SH-SY5Y (cell line): Measurements from ENCODE around the gene CFAP97D2.

Experiments used
- GATA2 ChIP-seq: IDR thresholded peaks from 2 replicates; pipeline ENCODE4 v1.6.1; 2011; ENCODE audit warnings: mild to moderate bottlenecking, low read depth, low read length
- GATA3 ChIP-seq: IDR thresholded peaks from 2 replicates; pipeline ENCODE4 v1.6.1; 2011; ENCODE audit warnings: low read depth, mild to moderate bottlenecking, low read length, moderate library complexity

The CFAP97D2 gene

DNA sequence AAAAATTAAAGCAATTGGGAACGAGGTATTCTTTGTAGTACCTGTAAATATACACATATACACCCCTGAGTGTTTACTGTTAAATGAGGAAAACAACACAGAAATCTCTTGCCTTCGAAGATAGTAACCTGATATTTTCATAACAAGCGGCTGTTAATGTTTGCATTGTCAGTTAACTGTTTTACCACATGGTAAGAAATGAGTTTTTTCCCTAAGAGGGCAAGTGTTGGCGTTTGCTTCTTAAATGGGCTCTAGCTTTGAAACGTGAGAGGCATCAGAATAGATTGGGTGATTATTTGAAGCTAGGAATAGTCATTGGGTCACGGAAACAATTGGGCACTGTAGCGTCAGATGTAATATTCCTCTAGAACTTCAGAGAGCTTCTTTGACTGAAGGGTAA is 80.3 kb downstream of the CFAP97D2 start:
- no peak for TF ChIP-seq GATA3

DNA sequence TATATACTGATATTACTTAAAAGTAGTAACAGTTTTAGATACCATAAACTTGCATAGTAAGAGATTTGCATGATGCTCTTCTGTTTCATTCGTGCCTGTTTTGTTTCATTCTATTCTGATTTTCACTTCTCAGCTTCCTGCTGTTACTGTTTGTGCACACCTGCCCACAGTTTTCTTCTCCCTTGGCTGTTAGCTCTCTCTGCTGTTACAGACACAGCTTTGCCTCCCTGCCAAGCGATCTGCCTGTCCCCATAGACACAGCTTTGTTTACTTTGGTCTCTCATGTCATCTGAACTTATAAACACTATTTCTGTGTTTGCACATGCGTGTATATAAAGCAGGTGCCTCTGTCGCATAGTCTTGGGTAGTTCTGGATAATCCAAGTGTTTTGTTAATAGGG is 80.9 kb downstream of the CFAP97D2 start:
- TF ChIP-seq GATA2 (no peak), GATA3 (no peak)

DNA sequence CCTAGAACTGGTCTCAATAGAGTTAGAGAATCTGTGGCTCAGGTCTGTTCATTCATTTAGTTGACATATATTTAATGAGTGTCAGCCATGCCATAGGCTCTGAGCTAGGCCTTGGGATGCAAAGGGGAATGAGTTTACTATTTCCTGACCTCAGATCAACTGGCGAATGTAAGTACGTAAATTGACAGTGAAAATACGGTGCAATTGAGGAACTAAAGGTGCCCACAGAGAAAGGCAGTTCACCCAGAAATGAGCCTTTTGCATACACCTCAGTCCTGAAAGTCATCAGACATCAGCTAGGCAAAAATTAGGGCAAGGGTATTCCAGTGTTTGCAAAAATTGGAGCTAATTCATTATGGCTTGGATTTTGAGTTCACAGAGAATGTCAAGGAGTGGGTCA is 81.8 kb downstream of the CFAP97D2 start:
- TF ChIP-seq GATA3 (no peak), GATA2 (no peak)

DNA sequence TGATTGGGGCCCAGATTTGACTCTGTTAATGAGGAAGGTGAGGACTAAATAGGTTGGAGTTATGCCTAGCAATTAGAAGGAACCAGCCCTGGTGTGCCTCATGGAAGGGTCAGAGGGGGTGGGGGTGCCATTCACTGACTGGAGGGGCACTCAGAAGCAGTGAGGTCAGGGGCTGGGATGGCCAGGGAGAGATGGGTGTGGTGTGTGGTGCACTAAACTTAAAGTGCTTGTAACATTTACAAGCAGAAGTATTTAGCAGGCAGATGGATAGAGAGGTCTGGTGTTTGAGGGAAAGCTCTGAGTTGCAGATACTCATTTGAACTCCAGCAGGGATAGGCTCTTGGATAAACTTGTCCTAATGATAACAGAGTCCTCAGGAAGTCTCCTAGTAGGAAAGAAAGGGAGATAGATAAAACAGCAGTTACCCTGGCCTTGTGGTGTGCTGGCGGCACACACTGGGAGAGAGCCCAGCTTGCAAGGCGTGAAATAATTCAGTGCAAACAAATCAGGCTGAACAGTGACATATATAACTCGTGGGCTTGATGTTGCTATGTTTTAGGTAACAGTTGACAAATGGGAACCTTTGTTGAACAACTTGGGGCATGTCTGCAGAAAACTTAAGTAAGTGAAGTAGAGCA is 82.4 kb downstream of the CFAP97D2 start:
- TF ChIP-seq GATA3 (no peak), GATA2 (no peak)

DNA sequence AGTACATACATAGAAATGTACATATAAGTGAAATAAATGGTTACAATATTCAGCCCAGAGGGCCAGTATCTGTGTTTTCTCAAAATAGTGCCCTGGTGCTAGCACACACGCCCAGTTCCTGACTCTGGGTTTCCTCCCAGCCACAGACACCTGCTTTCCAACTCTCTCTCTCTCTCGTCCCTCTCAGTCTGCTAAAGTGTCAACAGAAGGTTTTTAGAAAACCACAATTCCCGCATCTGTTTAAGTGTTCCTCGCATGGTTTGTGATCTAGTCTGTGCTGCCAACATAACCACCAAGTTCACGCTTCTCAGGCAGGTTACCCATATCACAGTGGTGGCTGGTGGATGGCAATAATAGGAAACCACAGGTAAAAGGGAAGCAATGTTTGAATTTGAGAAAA is 84.5 kb downstream of the CFAP97D2 start:
- no peak for TF ChIP-seq GATA2
- no peak for TF ChIP-seq GATA3

DNA sequence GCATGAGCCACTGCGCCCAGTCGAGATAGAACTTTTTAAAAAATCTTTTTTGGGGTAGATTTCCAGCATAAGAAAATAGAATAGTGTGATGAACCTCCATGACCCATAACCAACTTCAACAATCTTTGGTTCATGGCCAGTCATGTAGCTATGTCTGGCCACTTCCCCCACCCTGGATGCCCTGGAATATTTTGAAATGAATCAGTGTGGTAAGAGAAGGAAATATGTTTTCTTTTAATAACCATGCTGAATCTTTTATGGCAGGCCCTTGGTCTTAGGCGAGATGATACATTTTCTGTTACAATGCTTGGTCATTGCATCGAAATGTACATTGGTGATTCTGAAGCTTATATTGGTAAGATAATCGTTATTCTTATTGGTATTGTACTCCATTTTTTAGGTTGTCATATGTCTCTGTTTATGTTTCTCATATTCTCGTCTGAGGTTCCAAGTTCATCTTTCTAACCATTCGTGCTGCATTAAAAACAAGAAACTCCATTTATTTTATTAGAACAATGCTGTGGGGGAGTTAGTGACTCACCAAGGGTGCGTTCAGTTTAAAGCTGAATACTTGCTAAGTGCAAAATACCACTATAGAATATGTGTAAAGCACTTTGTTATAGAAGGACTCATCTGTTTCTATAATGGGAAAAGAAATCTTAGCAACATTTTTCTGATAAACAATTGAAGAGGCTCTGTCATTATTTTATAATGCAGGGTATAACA is 86.0 kb downstream of the CFAP97D2 start:
- no peak for TF ChIP-seq GATA2
- TF ChIP-seq GATA3: no peak

DNA sequence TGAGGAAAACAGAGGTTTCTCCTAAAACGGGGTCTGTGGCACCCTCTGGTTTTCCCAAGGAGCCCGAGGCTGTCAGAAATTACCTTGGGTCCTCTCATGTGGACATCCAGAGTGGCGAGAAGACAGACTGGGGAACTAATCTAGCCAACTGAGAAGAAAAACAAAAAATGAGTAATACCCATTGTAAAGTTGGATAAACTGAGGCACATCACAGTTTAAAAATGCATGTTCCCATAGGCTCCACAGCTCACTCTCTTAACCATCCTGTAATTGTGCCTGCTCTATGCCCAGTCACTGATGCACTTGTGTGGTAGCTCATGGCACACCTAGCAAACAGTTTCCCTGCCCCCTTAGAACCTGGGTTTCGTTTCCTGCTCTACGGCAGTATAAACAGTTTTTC is 87.2 kb downstream of the CFAP97D2 start:
- no peak for TF ChIP-seq GATA2
- no peak for TF ChIP-seq GATA3

DNA sequence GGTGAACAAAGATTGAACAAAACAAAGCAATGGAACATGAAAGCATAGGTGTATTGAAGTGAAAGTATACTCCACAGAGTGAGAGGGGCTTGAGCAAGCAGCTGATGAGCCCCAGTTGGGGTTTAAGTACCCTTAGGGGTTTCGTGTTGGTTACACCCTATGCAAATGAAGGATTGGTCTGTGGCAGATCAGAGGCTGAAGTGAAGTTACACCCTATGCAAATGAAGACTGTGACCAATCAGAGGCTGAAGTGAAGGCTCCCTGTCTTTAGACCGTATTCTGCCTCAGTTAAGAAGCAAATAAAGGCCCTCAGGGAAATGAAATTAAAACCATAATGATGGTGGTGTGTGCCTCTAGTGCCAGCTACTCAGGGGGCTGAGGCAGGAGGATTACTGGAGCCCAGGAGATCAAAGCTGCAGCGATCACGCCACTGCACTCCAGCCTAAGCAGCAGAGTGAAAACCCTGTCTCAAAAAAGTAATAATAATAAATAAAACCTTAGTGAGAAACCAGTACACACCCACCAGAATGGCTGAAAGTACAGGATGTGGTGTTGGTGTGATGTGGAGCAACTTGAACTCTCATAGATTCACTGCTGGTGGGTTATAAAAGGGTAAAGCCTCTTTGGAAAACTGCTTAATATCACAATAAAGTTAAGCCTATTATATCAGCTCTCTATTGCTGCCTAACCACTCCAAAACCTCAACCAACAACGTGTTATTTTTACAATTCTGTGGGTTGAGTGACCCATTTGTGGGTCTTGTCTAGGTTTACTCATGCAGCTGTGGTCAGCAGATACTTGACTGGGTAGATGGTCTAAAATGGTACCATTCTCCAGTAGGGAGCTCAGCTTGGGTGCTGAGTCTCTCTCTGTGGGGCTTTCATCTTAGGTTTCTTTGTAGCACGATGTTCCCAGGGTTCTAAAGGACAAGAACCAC is 89.6 kb downstream of the CFAP97D2 start:
- TF ChIP-seq GATA3: no peak
- TF ChIP-seq GATA2: no peak

DNA sequence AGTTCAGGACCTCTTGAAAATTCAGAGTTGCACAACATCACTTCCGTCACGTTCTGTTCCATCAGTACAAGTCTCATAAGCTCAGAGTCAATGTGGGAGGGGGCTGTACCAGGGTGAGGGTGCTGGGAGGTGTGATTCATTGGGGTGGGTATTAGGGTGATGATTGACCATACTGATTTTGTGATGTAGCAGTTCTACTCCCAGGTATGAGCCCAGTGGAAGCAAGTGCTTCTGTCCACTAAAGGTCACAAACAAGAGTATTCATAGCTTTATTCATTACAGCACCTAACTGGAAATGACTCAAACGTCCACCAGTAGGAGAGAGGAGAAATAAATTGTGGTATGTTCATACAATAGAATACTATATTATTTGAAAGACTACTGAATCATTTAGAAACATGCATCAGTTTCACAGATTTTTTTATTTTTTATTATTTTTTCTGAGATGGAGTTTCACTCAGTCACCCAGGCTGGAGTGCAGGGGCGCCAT is 90.3 kb downstream of the CFAP97D2 start:
- TF ChIP-seq GATA2 (no peak), GATA3 (no peak)
